OCI-LY1 (cell line): ENCODE data around the gene MAP3K7CL.

ENCODE experiments used
- H2AFZ ChIP-seq: fragments of 200-600 bp; sonication (generic), shearing (Covaris generic); 2 replicates; pipeline ENCODE4 v1.6.0; 2014; ENCODE audit warnings: antibody characterized with exemption, mild to moderate bottlenecking, low read length
- H3F3A ChIP-seq: fragments of 200-600 bp; sonication (generic), shearing (Covaris generic); 2 replicates; pipeline ENCODE4 v1.6.0; 2014; ENCODE audit warnings: mild to moderate bottlenecking, antibody characterized with exemption, low read length, moderate library complexity; ENCODE audit not compliant: insufficient read depth
- H3K27ac ChIP-seq: fragments of 200-600 bp; sonication (generic); 2 replicates; pipeline ENCODE4 v1.5.1; 2014; ENCODE audit warnings: low read length, mixed run types, mild to moderate bottlenecking, low read depth; ENCODE audit not compliant: poor library complexity, severe bottlenecking
- H3K27me3 ChIP-seq: fragments of 200-600 bp; sonication (generic); 2 replicates; pipeline ENCODE4 v1.6.0; 2014; ENCODE audit warnings: antibody characterized with exemption, mild to moderate bottlenecking, low read length, moderate library complexity; ENCODE audit not compliant: insufficient read depth
- H3K36me3 ChIP-seq: fragments of 200-600 bp; sonication (generic); 2 replicates; pipeline ENCODE4 v1.6.1; 2014; ENCODE audit warnings: mild to moderate bottlenecking, antibody characterized with exemption, low read length, moderate library complexity, mixed read lengths; ENCODE audit not compliant: insufficient read depth
- H3K4me1 ChIP-seq: fragments of 200-600 bp; sonication (generic); 2 replicates; pipeline ENCODE4 v1.5.1; 2014; ENCODE audit warnings: mild to moderate bottlenecking, low read length, moderate library complexity; ENCODE audit not compliant: insufficient read depth, severe bottlenecking
- H3K4me2 ChIP-seq: fragments of 200-600 bp; sonication (generic), shearing (Covaris generic); 2 replicates; pipeline ENCODE4 v1.6.1; 2014; ENCODE audit warnings: low read length
- H3K4me3 ChIP-seq: fragments of 200-600 bp; sonication (generic); 2 replicates; pipeline ENCODE4 v1.5.1; 2014; ENCODE audit warnings: low read length, low read depth, mild to moderate bottlenecking, mixed read lengths; ENCODE audit not compliant: poor library complexity, severe bottlenecking
- H3K79me2 ChIP-seq: fragments of 200-600 bp; shearing (Covaris generic); 2 replicates; pipeline ENCODE4 v1.6.1; 2016; ENCODE audit warnings: mixed run types, low read length, mixed read lengths; ENCODE audit not compliant: insufficient read depth
- H3K9ac ChIP-seq: fragments of 200-600 bp; sonication (generic), shearing (Covaris generic); 2 replicates; pipeline ENCODE4 v1.6.1; 2014; ENCODE audit warnings: mild to moderate bottlenecking, low read length, mixed read lengths
- H3K9me2 ChIP-seq: fragments of 200-600 bp; sonication (generic), shearing (Covaris generic); 2 replicates; pipeline ENCODE4 v1.6.1; 2014; ENCODE audit warnings: low read depth, mild to moderate bottlenecking, low read length, mixed read lengths
- H3K9me3 ChIP-seq: fragments of 200-600 bp; shearing (Covaris generic); 2 replicates; pipeline ENCODE4 v1.6.1; 2014; ENCODE audit warnings: low read length, mixed read lengths
- H4K20me1 ChIP-seq: fragments of 200-600 bp; sonication (generic), shearing (Covaris generic); 2 replicates; pipeline ENCODE4 v1.6.0; 2016; ENCODE audit warnings: mild to moderate bottlenecking, low read length; ENCODE audit not compliant: insufficient read depth
- EZH2 ChIP-seq: fragments of 200-600 bp; sonication (generic), shearing (Covaris generic); IDR thresholded peaks from 2 replicates; pipeline ENCODE4 v1.8.0; 2017; ENCODE audit warnings: borderline replicate concordance, mixed run types, mild to moderate bottlenecking, antibody characterized with exemption, low read length, moderate library complexity, mixed read lengths
- TF ChIP-seq, protein P1 (sequence below): fragments of 200-600 bp; sonication (generic), shearing (Covaris generic); IDR thresholded peaks from 2 replicates; pipeline ENCODE4 v1.5.1; 2017; ENCODE audit warnings: mild to moderate bottlenecking, antibody characterized with exemption, low read length, moderate library complexity, mixed read lengths

The MAP3K7CL gene

DNA sequence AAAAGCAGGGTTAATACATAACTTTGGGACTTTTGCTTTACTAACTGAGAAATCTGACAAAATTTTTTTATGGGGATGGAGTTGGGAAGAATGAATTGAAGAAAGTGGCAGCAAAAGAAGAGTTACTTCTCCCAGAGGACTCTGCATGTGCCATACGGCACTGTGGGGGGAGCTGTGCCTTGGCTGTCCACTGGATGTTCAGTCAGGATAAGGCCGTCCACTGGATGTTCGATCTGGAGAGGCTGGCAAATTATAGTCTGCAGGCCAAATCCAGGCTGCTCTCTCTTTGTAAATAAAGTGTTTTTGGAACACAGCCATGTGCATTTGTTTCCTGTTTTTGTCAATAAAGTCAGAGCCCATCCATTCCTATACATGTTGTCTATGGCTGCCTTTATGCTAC, 4.5 kb upstream of the MAP3K7CL start:
- no peak overlapping the region for H3K4me3 ChIP-seq
- H4K20me1 ChIP-seq = no peaks in the 10 kb centered on the region
- no peak overlapping the region for H3K9ac ChIP-seq
- no peaks in the 10 kb centered on the region for H3K9me2 ChIP-seq
- peaks cover 38% of the 10 kb centered on the region for H3K4me1 ChIP-seq
- no peak overlapping the region for H3K4me2 ChIP-seq
- no peaks in the 10 kb centered on the region for H3F3A ChIP-seq
- H3K79me2 ChIP-seq = peaks cover 6% of the 10 kb centered on the region; the same call in 1 of the 2 replicates
- TF ChIP-seq, protein P1, sequence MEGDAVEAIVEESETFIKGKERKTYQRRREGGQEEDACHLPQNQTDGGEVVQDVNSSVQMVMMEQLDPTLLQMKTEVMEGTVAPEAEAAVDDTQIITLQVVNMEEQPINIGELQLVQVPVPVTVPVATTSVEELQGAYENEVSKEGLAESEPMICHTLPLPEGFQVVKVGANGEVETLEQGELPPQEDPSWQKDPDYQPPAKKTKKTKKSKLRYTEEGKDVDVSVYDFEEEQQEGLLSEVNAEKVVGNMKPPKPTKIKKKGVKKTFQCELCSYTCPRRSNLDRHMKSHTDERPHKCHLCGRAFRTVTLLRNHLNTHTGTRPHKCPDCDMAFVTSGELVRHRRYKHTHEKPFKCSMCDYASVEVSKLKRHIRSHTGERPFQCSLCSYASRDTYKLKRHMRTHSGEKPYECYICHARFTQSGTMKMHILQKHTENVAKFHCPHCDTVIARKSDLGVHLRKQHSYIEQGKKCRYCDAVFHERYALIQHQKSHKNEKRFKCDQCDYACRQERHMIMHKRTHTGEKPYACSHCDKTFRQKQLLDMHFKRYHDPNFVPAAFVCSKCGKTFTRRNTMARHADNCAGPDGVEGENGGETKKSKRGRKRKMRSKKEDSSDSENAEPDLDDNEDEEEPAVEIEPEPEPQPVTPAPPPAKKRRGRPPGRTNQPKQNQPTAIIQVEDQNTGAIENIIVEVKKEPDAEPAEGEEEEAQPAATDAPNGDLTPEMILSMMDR = no peak
- no peak for TF ChIP-seq EZH2
- no peak overlapping the region for H2AFZ ChIP-seq
- H3K36me3 ChIP-seq = no peaks in the 10 kb centered on the region
- no peak overlapping the region for H3K27ac ChIP-seq
- H3K27me3 ChIP-seq = no peaks in the 10 kb centered on the region
- H3K9me3 ChIP-seq = peaks cover 4% of the 10 kb centered on the region

DNA sequence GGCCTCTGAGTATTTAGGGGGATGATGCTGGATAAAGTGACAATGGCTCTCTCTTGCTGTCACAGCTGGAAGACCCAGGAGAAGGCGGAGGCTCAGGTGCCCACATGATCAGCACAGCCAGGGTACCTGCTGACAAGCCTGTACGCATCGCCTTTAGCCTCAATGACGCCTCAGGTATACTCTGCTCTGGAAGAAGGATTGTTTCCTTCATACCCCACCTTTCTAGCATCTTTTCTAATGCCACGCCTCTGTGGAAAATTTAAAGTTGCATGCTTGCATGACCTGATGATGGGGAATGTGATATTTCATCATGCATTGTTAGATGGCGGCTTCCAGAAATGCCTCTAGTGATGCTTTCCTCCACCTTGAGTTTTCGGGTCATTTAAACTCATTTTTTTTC, 2.8 kb downstream of the MAP3K7CL start:
- Histone ChIP-seq H3K4me3 (no peak overlapping the region), H3K9me2 (no peaks in the 10 kb centered on the region), H3K27me3 (no peaks in the 10 kb centered on the region), H2AFZ (no peak overlapping the region), H3K79me2 (no peaks in the 10 kb centered on the region), H3K27ac (no peak overlapping the region), H3K4me1 (no peaks in the 10 kb centered on the region), H4K20me1 (no peaks in the 10 kb centered on the region), H3F3A (no peaks in the 10 kb centered on the region), H3K9ac (no peak overlapping the region), H3K36me3 (no peaks in the 10 kb centered on the region), H3K9me3 (peaks cover 4% of the 10 kb centered on the region), H3K4me2 (no peak overlapping the region)
- TF ChIP-seq, protein P1 = no peak
- no peak for TF ChIP-seq EZH2

DNA sequence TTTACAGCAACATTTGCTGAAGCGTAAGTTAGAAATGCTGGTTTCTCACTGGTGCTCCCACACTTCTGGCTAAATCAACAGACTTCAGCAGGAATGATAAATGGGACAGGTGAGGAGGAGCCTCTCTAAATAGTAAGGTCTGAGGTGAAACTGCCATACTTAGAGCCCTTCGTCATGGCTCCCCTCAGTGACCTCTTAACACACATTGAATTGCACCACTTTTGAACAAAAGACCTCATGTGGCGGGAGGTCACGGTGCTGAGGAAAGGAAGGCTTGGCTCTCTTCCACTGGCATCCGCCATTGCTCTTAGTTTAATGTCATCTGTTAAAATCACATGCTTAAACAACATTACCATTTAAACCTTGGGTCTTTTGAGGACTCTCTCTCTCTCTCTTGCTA, 3.4 kb downstream of the MAP3K7CL start:
- no peak for TF ChIP-seq EZH2
- TF ChIP-seq, protein P1 = no peak
- no peak overlapping the region for H3K4me3 ChIP-seq
- no peaks in the 10 kb centered on the region for H3F3A ChIP-seq
- H3K4me2 ChIP-seq = no peak overlapping the region
- H3K79me2 ChIP-seq = no peaks in the 10 kb centered on the region
- no peak overlapping the region for H2AFZ ChIP-seq
- no peaks in the 10 kb centered on the region for H3K36me3 ChIP-seq
- H3K27me3 ChIP-seq = no peaks in the 10 kb centered on the region
- no peak overlapping the region for H3K9ac ChIP-seq
- H3K9me2 ChIP-seq = no peaks in the 10 kb centered on the region
- no peak overlapping the region for H3K27ac ChIP-seq
- H4K20me1 ChIP-seq = no peaks in the 10 kb centered on the region
- H3K4me1 ChIP-seq = no peaks in the 10 kb centered on the region
- H3K9me3 ChIP-seq = peaks cover 4% of the 10 kb centered on the region
